Endothelial cell of umbilical vein (primary cell): ENCODE results near the gene TXNRD1. TPM values are rescaled to one million over a fixed set of nuclear protein-coding genes. Genes with fewer than 3 reads are reported as not detected.

Experiments used
- BruUV-seq: library from RNA; stranded (reverse); fragments of 400-500 nt; replicated peaks from 2 replicates; lab custom pipeline; 2021; lab: Mats Ljungman, UMichigan
- CTCF ChIA-PET: fragments of 300-600, 350-600 bp; sonication (Branson Sonifier 250); formaldehyde crosslinking; loops from one replicate; lab custom pipeline; 2021; ENCODE audit warnings: antibody characterized with exemption, inconsistent platforms; lab: Charles Lee
- POLR2A ChIA-PET: fragments of 300-600, 350-600 bp; sonication (Branson Sonifier 250); formaldehyde crosslinking; loops from one replicate; lab custom pipeline; 2021; ENCODE audit warnings: antibody characterized with exemption, inconsistent platforms; lab: Charles Lee
- DNase-seq: peaks from one replicate; pipeline ENCODE4 v3.0.0-alpha.2; 2011; ENCODE audit warnings: low read depth, low spot score
- FAIRE-seq: peaks from 2 replicates; lab custom pipeline; 2011; peaks lifted over from hg19 to GRCh38; lab: Jason Lieb, UNC
- H2AFZ ChIP-seq: 2 replicates; pipeline ENCODE4 v1.6.0; 2012; ENCODE audit warnings: low read depth, low read length, control low read depth, inconsistent platforms
- H3K27ac ChIP-seq: 2 replicates; pipeline ENCODE4 v1.5.1; 2011; ENCODE audit warnings: low read depth, mild to moderate bottlenecking, control low read depth, low read length, moderate library complexity; ENCODE audit not compliant: insufficient read depth
- H3K27me3 ChIP-seq, 2 experiments: 2 replicates each; pipeline versions ENCODE4 v1.6.0 to v1.6.1; 2011; ENCODE audit warnings: low read length in 2 of 2, mixed read lengths in 1 of 2; ENCODE audit not compliant: control insufficient read depth in 2 of 2, insufficient read depth in 2 of 2
- H3K36me3 ChIP-seq, 2 experiments: 2 replicates in 1 of 2; 3 replicates in 1 of 2; pipeline ENCODE4 v1.5.1; 2011; ENCODE audit warnings: low read length in 2 of 2, mild to moderate bottlenecking in 1 of 2, moderate library complexity in 1 of 2; ENCODE audit not compliant: control insufficient read depth in 2 of 2, insufficient read depth in 2 of 2; ENCODE audit errors: extremely low read depth in 1 of 2
- H3K4me1 ChIP-seq: 3 replicates; pipeline ENCODE4 v1.5.1; 2011; ENCODE audit warnings: mild to moderate bottlenecking, low read length; ENCODE audit not compliant: control insufficient read depth, insufficient read depth; ENCODE audit errors: extremely low read depth
- H3K4me2 ChIP-seq: 2 replicates; pipeline ENCODE4 v1.6.1; 2011; ENCODE audit warnings: low read length, control low read depth, mixed read lengths; ENCODE audit not compliant: insufficient read depth
- H3K4me3 ChIP-seq, 3 experiments: fragments of 200-600 bp in 1 of 3; sonication (generic), shearing (Covaris generic) in 1 of 3; replicated peaks in 1 of 3; 2 replicates each; pipeline ENCODE4 v1.5.1; 2011 to 2016; ENCODE audit warnings: control low read depth in 3 of 3, low read length in 3 of 3, mild to moderate bottlenecking in 2 of 3, inconsistent platforms in 1 of 3, low read depth in 1 of 3, moderate library complexity in 1 of 3; ENCODE audit not compliant: insufficient read depth in 1 of 3
- H3K79me2 ChIP-seq: 2 replicates; pipeline ENCODE4 v1.6.0; 2012; ENCODE audit warnings: low read length, inconsistent platforms; ENCODE audit not compliant: control insufficient read depth, insufficient read depth
- H3K9ac ChIP-seq: replicated peaks from 2 replicates; pipeline ENCODE3; 2011; ENCODE audit warnings: low read length, control low read depth; ENCODE audit not compliant: insufficient read depth; ENCODE audit errors: extremely low read depth
- H3K9me1 ChIP-seq: replicated peaks from 3 replicates; pipeline ENCODE4 v1.6.0; 2011; ENCODE audit warnings: mild to moderate bottlenecking, low read length; ENCODE audit not compliant: control insufficient read depth, insufficient read depth; ENCODE audit errors: extremely low read depth
- H3K9me3 ChIP-seq: replicated peaks from 2 replicates; pipeline ENCODE4 v1.5.1; 2012; ENCODE audit warnings: low read length, inconsistent platforms; ENCODE audit not compliant: control insufficient read depth, insufficient read depth
- H4K20me1 ChIP-seq: replicated peaks from 2 replicates; pipeline ENCODE3; 2011; ENCODE audit warnings: mild to moderate bottlenecking, low read length; ENCODE audit not compliant: control insufficient read depth, insufficient read depth; ENCODE audit errors: extremely low read depth
- CTCF ChIP-seq, 2 donors: IDR thresholded peaks; 1 replicate in 1 of 2; 2 replicates in 1 of 2; pipeline ENCODE4 v1.5.1; 2011; ENCODE audit warnings: low read length in 2 of 2, mild to moderate bottlenecking in 2 of 2, moderate library complexity in 2 of 2, control low read depth in 1 of 2, inconsistent platforms in 1 of 2, low read depth in 1 of 2; ENCODE audit not compliant: insufficient read depth in 1 of 2; ENCODE audit errors: extremely low read depth in 1 of 2
- EZH2 ChIP-seq: IDR thresholded peaks from 2 replicates; pipeline ENCODE4 v1.6.1; 2012; ENCODE audit warnings: borderline replicate concordance, low read depth, mild to moderate bottlenecking, moderate library complexity, low read length, inconsistent platforms; ENCODE audit not compliant: severe bottlenecking
- FOS ChIP-seq: IDR thresholded peaks from 2 replicates; pipeline ENCODE4 v1.6.1; 2011; ENCODE audit warnings: mild to moderate bottlenecking, low read length, moderate library complexity, borderline replicate concordance; ENCODE audit not compliant: insufficient read depth
- GATA2 ChIP-seq: IDR thresholded peaks from 2 replicates; pipeline ENCODE4 v1.7.0; 2011; ENCODE audit warnings: low read depth, mild to moderate bottlenecking, moderate library complexity, mixed read lengths, low read length; ENCODE audit not compliant: insufficient read length, insufficient read depth
- JUN ChIP-seq: IDR thresholded peaks from 2 replicates; pipeline ENCODE4 v1.6.1; 2011; ENCODE audit warnings: borderline replicate concordance, low read depth; ENCODE audit not compliant: insufficient read length, insufficient read depth
- MAX ChIP-seq: IDR thresholded peaks from 2 replicates; pipeline ENCODE4 v1.6.1; 2011; ENCODE audit not compliant: insufficient read depth, insufficient read length
- MYC ChIP-seq: IDR thresholded peaks from one replicate; pipeline ENCODE4 v1.6.1; 2011; ENCODE audit warnings: mild to moderate bottlenecking, low read depth, low read length
- POLR2A ChIP-seq: IDR thresholded peaks from 2 replicates; pipeline ENCODE4 v1.6.1; 2012; ENCODE audit warnings: low read depth, mild to moderate bottlenecking, control low read depth, low read length
- POLR2AphosphoS5 ChIP-seq: IDR thresholded peaks from 2 replicates; pipeline ENCODE4 v1.6.1; 2012; ENCODE audit warnings: low read depth, mild to moderate bottlenecking, control low read depth, low read length, moderate library complexity; ENCODE audit not compliant: insufficient read depth
- dilution Hi-C: fragments of 300-500 bp; cut with MboI; formaldehyde crosslinking; loops from one replicate; pipeline ENCODE4 v1.15.0; 2019; ENCODE audit warnings: low sequenced_read_pairs; ENCODE audit not compliant: extremely low pct_ligation_motif_present
- intact Hi-C: fragments of 100-400 bp; cut with micrococcal nuclease; formaldehyde crosslinking; loops from one replicate; pipeline ENCODE4 v1.10.0; 2022
- polyA plus RNA-seq, 4 experiments: library from polyadenylated mRNA; depleted of rRNA in 3 of 4; stranded (reverse) in 3 of 4; unstranded in 1 of 4; fragments of >200 nt; gene quantifications; 2 replicates each; pipeline versions ENCODE4 v1.2.1 to v1.2.3, GENCODE V29; 2011 to 2012; ENCODE audit warnings: missing spikeins in 1 of 4
- total RNA-seq: library from RNA; stranded (reverse); gene quantifications from 2 replicates; pipeline ENCODE4 v1.2.3, GENCODE V29; 2021

TXNRD1 gene
- total and polyA plus RNA-seq, 2 donors (not counting 3 experiments of a cell fraction or from before 2014, with no cell fraction given) = 309 to 566 TPM

- ChIA-PET CTCF (interaction anchor here (0.7 kb wide), 1 partner anchor 9 kb away, joined by 3 read pairs; no protein-coding TSS in a partner anchor), POLR2A (no interaction called here)
- no peak for FAIRE-seq
- no TSS peak for BruUV-seq
- DNase-seq = no peak
- H3K4me2 ChIP-seq = no peak overlapping the region
- no peaks in the 10 kb centered on the region for H3K27me3 ChIP-seq
- H3K36me3 ChIP-seq = no peaks in the 10 kb centered on the region
- no peak overlapping the region for H2AFZ ChIP-seq
- H3K79me2 ChIP-seq = no peaks in the 10 kb centered on the region
- intact Hi-C loops (no loop called here), dilution Hi-C loops (no loop called here)
- H4K20me1 ChIP-seq = no peaks in the 10 kb centered on the region
- no peak for TF ChIP-seq FOS
- TF ChIP-seq CTCF (IDR thresholded peaks at IDR 0.05; ENCODE audit: extremely low read depth in 1 of 2, insufficient read depth in 1 of 2, low read depth in 1 of 2, low read length in 2 of 2) = no peak
- TF ChIP-seq POLR2A = no peak
- no peak for TF ChIP-seq MYC
- TF ChIP-seq JUN = no peak
- no peak for TF ChIP-seq GATA2
- TF ChIP-seq POLR2AphosphoS5 = no peak
- TF ChIP-seq MAX = no peak
- no peak for TF ChIP-seq EZH2
- H3K4me1 ChIP-seq = peaks cover 6% of the 10 kb centered on the region
- H3K4me3 ChIP-seq = no peak overlapping the region
- no peaks in the 10 kb centered on the region for H3K9me3 ChIP-seq
- H3K9me1 ChIP-seq = no peaks in the 10 kb centered on the region
- H3K9ac ChIP-seq = no peak overlapping the region
- no peak overlapping the region for H3K27ac ChIP-seq
Observed at GRCh38 chr12:104168596-104168995, 47.0 kb upstream of the TXNRD1 start.
